Stimulated activated CD8-positive, alpha-beta memory T cell treated with anti-CD3 and anti-CD28 coated beads, Interleukin-7, amount 100 ng/mL, for 1 hour (primary cell): ENCODE measurements around the gene KCNT1.

Experiments
- DNase-seq, 2 donors: peaks; one replicate each; pipeline ENCODE4 v3.0.0-alpha.2; 2020; ENCODE audit warnings: low read depth in 2 of 2

The KCNT1 gene

DNA sequence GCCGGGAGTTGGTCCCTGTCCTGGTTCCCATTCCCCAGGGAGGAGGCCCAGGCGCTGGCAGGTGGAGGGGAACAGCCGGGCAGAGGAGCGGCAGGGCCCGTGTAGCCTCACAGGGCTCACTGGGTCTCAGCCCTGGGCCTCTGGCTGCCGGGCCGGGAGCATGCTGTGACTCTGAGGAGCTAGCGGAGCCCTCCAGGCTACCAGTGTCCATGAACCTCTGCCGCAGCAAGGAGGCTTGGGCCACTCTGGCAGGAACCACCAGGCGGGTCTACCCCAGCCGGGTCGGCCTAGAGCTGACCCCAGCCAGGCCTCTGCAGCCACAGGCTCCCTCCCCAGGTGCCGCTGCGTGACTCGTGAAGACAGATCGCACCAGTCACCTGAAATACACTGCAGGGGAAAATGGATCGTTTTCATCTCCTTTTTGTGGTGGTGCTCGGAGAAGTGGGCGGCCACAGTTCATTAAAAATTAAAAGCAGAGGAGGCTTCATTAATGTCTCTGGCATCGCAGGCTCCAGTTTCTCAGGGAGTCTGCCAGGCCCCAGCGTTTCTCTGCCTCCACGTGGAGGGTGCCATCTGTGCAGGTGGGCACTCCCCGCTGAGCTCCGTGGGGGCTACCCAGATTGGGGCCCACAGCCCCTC is 43.8 kb downstream of the KCNT1 start:
- no peak for DNase-seq

DNA sequence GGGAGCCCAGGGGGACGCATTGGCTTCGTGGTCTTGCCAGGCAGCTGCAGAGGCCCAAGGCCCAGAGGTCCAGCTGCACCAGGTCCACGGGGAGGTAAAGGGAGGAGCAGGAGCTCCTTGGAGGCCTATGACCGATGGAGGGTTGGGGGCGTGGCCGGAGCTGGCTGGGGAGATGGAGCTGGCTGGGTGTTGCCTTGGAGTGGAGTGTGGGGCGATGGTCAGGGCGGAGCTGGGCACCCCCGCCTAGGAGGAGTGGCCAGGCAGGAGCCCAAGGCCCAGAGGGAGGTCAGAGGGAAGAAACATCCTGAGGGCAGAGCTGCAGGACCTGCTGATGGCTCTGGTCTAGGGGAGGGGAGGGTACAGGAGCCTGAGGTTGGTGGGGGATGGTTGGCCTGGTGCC is 44.6 kb downstream of the KCNT1 start:
- no peak for DNase-seq

DNA sequence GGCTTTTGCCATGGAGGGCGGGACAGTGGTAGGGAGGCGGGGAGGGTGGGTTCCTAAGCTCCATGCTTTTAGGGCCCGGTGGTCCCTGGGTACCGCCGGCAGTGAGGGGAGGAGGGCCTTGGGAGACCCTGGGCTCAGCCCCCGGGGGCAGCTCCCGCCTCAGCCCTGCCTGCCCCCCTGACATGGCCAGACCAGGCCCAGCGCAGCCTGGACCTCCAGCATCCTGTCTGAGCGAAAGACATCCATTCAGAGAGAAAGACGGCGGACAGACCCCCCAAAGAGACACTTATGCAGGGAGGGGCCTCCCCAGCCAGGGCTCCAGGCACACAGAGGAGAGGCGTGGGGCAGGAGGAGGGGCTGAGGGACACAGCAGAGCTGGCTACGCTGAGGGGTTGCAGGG is 45.3 kb downstream of the KCNT1 start:
- DNase-seq = no peak

DNA sequence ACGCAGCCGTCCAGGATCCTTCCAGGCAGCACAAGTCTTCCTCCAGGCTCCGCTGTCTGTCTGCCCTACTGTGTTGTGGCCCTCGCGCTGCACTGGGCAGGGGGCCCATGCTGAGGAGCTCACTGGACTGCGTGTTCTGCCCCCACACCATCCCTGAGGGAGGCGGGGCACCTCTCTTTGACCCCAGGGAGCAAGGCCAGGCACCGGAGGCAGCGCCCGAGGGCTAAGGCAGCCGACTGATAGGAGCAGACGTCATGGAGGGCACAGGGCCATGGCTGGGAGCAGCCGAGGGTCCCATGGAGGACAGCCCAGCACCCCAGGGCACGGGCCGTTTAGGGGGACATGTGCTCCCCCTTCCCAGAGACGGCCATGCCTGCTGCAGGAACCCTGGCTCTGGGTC is 46.7 kb downstream of the KCNT1 start:
- no peak for DNase-seq

DNA sequence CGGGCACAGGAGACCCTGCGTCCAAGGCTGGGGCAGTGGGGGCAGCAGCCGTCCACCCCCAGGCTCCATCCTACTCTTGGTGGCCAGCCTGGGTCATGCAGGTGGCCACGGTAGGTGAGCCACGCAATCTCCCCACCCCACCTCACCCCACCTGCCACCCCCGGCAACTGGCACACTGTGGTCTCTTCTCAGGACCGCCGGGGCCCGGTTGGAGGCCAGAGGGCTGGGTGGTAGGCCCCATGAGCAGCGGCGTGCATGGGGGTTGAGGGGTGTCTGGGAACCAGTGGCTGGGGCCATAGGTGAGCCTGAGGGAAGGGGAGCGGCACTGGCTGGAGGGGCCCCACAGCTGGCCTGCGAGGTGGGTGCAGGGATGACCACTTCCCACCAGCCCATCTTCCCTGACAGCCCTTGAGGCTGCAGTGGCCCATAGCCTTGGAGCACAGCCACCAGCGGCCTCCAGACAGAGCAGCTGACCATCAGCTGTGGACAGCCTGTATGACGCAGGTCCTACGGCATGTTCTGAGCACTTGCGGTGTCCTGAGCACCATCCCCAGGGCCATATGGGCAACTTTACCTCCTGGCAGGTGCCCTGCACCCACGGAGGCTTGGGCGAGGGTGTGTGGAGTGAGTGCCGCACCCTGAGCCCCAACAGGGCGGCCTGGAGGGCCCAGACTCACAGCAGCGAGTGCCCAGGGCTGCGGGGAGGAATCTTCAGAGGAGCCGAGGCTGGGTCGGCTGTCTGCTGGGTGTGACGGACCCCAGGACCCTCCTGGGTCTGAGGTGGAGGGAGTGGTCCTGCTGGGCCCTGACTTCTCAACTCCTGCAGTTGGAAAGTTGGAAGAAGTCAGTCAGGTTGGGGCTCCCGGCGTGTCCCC is 47.4 kb downstream of the KCNT1 start:
- no peak for DNase-seq

DNA sequence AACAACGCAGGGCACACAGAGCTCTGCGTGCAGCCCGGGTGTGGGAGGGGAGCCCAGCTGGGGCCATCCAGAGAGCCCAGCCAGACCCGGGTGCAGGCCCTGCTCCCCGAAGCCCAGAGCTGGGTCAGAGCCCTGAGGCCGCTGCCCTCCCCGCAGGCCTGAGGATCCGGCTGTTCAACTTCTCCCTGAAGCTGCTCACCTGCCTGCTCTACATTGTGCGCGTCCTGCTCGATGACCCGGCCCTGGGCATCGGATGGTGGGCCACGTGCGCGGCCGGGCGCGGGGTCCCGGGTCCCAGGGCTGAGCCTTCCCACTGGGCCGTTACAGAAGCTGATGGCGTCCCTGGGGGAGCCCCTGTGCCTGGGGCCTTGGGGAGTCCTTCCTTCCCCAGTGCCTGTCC is 48.8 kb downstream of the KCNT1 start:
- no peak for DNase-seq

DNA sequence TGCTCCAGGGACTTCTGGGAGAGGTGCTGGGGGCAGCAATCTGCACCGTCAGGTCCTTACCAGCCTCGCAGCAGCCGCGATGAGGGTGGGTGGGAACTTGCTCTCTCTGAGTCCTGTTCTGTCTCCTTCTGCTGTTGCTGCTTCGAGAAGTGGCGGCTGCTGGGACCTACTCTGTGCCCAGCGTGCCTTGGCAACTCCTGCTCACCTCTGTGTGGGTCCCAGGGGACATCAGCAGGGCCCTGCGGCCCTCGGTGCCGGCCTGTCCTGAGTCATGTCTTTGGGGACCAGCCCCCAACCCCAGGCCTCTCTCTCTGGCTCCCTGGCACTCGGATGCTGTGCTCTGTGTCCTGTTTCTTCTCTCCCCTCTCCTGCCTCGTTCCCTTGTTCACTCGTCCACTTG is 49.5 kb downstream of the KCNT1 start:
- DNase-seq = no peak

DNA sequence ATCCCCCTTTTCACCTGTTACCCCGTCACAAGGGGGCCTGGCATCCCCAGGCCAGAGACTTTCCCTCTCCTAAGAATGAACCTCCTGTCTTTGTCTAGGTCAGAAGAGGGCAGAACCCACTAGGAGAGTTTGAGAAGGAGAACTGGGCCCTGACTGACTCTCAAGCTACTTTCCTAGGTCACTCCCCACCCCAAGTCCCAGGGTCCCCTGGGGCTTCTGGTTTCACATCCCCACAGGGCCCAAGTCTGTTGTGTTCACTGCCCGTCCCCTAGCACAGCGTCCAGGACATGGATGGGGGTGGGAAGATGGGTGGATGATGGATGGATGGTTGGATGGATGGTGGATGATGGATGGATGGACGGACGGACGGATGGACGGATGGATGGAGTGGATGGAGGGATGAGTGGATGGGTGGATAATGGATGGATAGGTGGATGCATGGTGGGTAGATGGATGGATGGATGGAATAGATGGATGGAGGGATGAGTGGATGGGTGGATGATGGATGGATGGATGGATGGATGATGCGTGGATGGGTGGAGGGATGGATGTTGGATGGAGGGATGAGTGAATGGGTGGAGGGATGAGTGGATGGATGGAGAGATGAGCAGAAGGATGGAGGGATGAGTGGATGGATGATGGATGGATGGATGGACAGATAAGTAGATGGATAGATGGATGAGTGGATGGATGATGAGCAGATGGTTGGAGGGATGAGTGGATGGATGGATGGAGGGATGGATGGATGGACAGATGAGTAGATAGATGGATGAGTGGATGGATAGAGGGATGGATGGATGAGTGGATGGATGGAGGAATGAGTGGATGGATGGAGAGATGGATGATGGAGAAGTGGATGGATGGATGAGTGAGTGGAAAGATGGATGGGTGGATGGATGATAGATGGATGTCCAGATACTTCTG is 50.6 kb downstream of the KCNT1 start:
- DNase-seq = no peak

DNA sequence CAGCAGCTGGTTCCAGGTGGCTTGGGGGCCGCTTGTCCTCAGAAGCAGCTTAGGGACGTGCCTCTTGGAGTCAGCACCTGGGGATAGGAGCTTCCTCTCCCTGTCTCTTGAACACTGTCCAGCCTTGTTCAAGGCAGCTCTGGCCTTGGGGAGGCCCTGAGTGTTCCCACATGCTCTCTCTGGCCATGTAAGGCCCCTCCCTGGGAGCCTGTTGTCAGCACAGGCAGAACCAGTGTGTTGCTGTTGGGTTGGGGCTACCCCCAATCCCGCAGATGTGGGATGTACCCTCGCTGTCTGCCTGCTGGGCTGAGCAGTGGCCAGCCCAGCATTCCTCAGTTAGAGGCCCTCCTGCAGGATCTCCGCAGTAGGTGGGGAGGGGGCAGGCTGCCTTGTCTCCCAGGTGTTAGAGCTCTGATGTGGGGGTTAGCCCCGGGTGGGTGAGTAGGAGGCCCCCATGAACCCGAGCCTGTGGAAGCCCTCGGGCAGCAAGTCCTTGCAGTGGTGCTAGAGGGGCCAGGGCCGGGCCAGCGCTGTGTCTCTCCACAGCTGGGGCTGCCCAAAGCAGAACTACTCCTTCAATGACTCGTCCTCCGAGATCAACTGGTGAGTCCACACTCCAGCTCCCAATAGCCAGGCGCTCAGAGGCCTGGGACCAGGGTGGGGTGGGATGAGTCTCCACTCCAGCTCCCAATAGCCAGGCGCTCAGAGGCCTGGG is 51.6 kb downstream of the KCNT1 start:
- DNase-seq = no peak

DNA sequence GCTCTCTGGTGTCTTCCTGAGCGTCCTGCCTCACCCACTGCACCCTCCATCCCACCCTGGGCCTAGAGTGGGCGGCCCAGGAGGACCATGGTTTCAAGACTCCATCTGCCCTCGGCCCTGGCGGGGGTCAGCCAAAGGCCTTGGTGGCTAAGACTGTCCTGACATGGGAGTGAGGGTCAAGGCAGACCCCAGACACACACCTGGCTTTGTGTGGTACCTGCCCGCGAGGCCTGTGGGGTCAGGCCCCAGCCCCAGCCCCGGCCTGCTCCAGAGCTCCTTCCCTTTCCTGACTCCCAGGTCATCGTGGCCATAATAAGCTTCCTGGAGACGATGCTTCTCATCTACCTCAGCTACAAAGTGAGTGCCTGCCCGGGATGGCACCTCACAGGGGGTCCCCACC is 54.6 kb downstream of the KCNT1 start:
- DNase-seq = no peak

DNA sequence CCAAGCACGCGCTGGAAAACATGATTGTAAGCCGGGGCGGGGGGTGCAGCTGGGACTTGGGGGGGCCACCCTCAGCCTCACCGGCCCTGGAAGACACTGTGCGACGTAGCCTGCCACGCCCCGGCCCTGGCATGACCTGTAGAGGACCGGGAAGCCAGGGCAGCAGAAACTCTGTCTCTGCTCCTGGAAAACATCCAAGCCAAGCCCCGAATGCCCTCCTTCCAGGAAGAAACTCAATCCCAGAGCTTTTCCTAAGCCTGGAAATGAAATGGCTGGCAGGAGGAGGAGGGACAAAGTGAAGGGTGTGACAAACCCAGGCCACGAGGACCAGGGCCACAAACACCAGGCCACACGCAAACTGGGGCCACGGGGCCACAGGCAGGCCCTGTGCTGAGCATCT is 55.4 kb downstream of the KCNT1 start:
- DNase-seq = no peak

DNA sequence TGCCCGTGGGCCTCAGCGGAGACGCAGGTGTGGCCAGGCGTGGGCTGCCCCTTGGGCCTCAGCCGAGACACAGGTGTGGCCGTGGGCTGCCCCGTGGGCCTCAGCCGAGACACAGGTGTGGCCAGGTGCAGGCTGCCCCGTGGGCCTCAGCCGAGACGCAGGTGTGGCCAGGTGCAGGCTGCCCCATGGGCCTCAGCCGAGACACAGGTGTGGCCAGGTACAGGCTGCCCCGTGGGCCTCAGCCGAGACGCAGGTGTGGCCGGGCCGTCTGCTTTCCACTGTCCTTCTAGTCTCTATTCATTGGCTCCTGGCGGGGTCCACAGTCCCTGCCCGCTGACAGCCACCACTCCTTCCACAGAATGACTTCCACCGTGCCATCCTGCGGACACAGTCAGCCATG is 56.1 kb downstream of the KCNT1 start:
- DNase-seq = no peak

DNA sequence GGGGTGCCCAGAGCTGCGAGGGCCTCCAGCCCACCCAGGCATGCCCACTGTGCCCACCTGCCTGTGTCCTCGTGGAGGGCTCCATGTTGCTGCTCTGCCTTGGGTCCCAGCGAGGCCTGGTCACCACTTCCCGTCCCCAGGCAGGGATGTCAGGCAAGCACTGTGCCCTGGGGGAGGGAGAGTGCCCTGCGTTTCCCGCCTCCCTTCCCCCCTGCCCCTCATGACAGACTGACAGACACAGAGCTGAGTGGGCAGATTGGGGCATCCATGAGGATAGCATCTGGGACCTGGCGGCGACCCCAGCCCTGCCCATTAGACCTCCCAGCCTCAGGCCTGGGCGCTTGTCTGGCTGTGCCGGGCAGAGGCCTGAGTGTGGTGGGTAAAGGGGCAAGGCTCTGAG is 56.9 kb downstream of the KCNT1 start:
- no peak for DNase-seq

DNA sequence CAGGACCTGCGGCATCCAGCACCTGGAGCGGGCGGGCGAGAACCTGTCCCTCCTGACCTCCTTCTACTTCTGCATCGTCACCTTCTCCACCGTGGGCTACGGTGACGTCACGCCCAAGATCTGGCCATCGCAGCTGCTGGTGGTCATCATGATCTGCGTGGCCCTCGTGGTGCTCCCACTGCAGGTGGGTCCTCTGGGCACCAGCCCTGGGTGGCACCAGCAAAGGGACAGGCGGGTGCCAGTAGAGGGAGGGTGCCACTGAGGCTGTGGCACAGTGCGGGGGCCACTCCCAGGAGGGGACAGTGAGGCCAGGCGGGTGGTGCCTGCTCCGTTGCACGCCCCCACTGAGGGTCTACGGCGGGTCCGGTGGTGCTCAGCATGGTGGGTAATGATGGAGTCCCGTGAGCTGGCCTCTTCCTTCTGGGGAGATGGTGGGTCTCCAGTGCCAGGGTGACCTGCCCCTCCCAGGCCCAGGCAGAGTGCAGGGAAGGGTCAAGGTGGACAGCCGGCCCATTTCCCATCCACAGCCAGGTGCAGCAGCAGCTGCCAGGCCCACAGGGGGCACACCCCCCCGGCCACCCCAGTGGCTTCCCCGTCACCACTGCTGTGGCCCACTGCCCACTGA is 57.8 kb downstream of the KCNT1 start:
- DNase-seq = no peak

DNA sequence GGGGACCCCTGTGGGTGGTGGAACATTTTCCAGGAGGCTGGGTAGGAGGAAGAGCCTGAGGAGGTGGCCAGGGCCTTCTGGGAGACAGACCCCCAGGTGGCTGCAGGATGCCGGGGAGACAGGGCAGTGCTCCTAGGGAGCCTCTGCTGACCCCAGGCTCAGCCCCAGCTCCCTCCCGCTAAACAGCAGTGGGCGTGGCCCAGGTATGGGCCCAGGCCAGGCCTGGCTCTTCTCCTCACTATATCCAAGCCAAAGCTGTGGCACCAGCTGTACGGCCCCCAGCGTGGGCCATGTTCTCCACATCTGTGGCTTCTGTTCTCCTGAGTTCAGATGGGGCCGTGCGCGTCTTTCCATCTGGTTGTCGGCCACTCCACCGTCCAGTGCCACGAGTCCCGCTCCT is 58.5 kb downstream of the KCNT1 start:
- no peak for DNase-seq

DNA sequence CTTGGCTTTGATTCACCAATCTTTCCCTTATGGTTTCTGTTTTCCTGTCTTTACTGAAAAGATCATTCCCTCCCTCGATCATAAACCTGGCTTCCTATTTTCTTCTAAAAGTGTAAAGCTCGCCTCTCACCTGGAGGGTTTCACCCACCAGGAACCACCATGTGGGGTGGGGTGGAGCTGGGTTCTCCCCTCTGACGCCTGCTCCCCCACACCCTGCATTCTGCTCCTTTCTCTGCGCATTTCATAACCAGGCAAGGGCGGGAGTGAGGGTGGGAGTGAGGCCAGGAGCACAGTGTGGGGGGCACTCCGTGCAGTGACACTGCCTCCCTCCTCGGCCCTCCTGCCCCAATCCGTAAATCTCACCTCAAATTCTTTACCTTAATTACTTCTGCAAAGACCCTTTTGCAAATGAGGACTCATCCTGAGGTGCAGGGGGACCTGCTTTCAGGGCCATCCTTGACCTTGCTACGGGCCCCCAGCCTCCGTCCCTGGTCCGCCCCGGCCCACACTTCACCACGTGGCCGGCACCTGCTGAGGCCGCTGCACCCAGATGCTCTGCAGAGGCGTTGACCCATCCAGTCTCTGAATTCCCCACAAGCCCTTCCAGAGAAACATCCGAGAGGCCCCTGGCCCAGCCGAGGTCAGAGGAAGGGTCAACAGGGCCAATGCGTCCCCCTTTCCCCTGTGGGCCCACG is 59.3 kb downstream of the KCNT1 start:
- DNase-seq = no peak

DNA sequence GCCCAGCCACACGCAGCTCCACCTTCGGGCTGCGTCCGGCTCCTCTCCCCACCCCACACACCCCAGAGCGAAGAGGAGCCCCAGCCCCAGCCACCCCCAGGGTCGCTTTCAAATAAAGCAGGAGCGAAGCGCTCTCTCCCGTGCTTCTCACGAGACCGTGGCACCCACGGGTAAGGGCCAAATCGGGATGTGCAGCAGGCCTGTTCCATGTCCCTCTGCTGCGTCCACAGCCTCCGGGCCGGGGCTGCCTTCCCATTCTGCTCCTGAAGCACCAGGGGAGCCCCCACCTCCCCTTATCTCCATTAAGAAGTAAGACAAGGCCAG is 59.8 kb downstream of the KCNT1 start:
- no peak for DNase-seq

DNA sequence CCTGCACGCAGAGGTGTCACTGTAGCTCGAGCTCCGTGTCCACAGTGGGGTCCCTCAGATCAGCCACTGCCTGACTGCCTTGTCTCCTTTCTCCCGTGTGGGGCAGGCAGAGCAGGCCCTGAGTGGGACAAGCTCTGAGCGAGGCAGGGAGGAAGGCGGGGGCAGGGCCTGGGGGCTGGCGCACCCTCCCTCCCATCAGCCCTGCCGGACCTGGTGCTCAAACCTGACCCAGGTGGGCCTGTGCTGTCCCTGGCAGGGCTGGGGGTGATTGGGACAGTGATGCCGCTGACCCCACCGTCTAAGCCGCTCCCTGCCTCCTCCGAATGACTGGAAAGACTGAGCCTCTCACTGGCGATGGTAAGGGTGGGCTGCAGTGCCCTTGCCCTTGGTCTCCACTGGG is 60.9 kb downstream of the KCNT1 start:
- DNase-seq = no peak

DNA sequence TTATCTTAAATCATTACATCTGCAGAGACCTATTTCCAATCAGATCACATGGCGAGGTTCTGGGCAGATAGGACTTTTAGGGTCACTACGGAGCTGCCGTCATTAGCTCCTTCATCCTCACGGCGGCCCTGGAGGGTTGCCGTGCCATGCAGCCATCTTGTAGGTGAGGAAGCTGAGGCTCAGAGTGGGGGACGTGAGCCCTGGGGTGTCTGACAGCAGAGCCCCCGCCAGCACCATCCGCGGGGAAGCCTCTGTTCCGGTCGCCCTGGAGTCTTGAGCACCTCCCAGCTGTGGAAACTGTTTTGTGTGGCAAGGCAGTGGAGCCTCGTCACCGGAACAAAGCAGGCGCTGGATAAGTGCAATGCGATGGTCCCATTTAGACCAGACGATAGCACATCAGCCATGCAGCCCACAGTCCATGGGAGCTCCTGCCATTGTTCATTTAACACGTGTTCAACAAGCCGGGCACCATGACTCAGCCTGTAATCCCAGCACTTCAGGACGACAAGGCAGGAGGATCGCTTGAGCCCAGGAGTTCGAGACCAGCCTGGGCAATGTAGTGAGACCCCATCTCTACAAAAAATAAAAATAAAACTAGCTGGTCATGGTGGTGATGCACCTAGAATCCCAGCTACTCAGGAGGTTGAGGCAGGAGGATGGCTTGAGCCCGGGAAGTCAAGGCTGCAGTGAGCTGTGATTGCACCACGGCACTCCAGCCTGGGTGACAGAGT is 61.9 kb downstream of the KCNT1 start:
- DNase-seq = no peak

DNA sequence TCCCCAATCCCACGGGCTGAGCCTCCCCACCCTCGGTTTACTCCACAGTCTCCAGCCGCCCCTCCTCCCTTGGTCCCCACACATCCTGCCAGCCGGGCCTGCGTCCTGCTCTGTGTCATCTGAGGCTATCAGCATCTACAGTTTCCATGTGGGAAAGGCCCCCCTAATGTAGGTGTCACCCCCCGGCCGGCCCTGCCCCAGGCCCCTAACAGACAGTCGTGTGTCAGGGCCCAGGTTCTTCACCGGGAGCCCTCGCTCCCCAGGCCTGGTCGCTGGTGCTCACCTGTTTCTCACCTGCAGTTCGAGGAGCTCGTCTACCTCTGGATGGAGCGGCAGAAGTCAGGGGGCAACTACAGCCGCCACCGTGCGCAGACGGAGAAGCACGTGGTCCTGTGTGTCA is 62.7 kb downstream of the KCNT1 start:
- DNase-seq = no peak
